Measurements from ENCODE around the gene PSMD5. TPM values are rescaled to one million over a fixed set of nuclear protein-coding genes. Genes with fewer than 3 reads are reported as not detected.

Gene PSMD5
- polyA plus RNA-seq, 1 donor from 2014 or later = 11.7 TPM

DNA sequence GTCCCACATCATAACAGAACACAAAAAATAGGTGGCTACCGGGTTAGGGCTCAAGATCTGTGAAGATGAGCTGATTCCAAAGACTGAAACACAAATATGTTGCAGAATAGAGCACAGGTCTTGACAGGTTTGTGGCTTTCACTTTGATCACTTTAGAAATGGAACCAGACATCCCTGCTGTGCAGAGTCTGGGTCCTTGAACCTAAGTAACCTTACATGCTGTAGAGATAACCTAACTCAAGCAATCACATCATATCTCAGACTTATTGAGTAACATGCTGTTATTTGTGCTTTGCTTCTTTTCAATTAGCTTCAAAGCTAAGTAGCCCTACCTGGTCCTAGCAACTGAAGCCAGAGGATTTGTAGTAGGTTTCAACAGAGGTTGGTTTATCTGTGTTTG lies 73.8 kb downstream of the PSMD5 start:
- no peaks in the 10 kb centered on the region for H3K27me3 ChIP-seq (ENCODE audit: insufficient read depth, low read depth, low read length)
- no peaks in the 10 kb centered on the region for H3K79me2 ChIP-seq (replicated peaks; ENCODE audit: insufficient read depth, low read length)
- H3K4me3 ChIP-seq (ENCODE audit: low read length) = no peak overlapping the region
- no peaks in the 10 kb centered on the region for H4K20me1 ChIP-seq (ENCODE audit: insufficient read depth)
- H3K9me2 ChIP-seq (ENCODE audit: insufficient read depth, low read length) = no peaks in the 10 kb centered on the region
- TF ChIP-seq RAD21 (conservative IDR thresholded peaks at IDR 0.05) (no peak), SMC3 (conservative IDR thresholded peaks at IDR 0.05; ENCODE audit: poor library complexity) (no peak), EP300 (conservative IDR thresholded peaks at IDR 0.05; ENCODE audit: poor library complexity, severe bottlenecking) (no peak), EZH2 (IDR thresholded peaks at IDR 0.05; ENCODE audit: borderline replicate concordance, insufficient read depth, low read length, poor library complexity, severe bottlenecking) (no peak), MXI1 (conservative IDR thresholded peaks at IDR 0.05; ENCODE audit: poor library complexity, severe bottlenecking) (no peak), POLR2AphosphoS5 (IDR thresholded peaks at IDR 0.05) (no peak), TAF1 (IDR thresholded peaks at IDR 0.05; ENCODE audit: low read depth) (no peak)
- TF ChIP-seq, protein P1, sequence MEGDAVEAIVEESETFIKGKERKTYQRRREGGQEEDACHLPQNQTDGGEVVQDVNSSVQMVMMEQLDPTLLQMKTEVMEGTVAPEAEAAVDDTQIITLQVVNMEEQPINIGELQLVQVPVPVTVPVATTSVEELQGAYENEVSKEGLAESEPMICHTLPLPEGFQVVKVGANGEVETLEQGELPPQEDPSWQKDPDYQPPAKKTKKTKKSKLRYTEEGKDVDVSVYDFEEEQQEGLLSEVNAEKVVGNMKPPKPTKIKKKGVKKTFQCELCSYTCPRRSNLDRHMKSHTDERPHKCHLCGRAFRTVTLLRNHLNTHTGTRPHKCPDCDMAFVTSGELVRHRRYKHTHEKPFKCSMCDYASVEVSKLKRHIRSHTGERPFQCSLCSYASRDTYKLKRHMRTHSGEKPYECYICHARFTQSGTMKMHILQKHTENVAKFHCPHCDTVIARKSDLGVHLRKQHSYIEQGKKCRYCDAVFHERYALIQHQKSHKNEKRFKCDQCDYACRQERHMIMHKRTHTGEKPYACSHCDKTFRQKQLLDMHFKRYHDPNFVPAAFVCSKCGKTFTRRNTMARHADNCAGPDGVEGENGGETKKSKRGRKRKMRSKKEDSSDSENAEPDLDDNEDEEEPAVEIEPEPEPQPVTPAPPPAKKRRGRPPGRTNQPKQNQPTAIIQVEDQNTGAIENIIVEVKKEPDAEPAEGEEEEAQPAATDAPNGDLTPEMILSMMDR (IDR thresholded peaks at IDR 0.05; ENCODE audit: poor library complexity, severe bottlenecking) = no peak
- TF ChIP-seq, protein P2, sequence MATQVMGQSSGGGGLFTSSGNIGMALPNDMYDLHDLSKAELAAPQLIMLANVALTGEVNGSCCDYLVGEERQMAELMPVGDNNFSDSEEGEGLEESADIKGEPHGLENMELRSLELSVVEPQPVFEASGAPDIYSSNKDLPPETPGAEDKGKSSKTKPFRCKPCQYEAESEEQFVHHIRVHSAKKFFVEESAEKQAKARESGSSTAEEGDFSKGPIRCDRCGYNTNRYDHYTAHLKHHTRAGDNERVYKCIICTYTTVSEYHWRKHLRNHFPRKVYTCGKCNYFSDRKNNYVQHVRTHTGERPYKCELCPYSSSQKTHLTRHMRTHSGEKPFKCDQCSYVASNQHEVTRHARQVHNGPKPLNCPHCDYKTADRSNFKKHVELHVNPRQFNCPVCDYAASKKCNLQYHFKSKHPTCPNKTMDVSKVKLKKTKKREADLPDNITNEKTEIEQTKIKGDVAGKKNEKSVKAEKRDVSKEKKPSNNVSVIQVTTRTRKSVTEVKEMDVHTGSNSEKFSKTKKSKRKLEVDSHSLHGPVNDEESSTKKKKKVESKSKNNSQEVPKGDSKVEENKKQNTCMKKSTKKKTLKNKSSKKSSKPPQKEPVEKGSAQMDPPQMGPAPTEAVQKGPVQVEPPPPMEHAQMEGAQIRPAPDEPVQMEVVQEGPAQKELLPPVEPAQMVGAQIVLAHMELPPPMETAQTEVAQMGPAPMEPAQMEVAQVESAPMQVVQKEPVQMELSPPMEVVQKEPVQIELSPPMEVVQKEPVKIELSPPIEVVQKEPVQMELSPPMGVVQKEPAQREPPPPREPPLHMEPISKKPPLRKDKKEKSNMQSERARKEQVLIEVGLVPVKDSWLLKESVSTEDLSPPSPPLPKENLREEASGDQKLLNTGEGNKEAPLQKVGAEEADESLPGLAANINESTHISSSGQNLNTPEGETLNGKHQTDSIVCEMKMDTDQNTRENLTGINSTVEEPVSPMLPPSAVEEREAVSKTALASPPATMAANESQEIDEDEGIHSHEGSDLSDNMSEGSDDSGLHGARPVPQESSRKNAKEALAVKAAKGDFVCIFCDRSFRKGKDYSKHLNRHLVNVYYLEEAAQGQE (IDR thresholded peaks at IDR 0.05; ENCODE audit: borderline replicate concordance) = no peak
- no peak overlapping the region for H3K9ac ChIP-seq (ENCODE audit: low read length)
- no peak overlapping the region for H3K4me2 ChIP-seq (ENCODE audit: low read length)
- no peaks in the 10 kb centered on the region for H3K9me3 ChIP-seq (ENCODE audit: low read length)
- no peaks in the 10 kb centered on the region for H3K36me3 ChIP-seq (ENCODE audit: insufficient read depth, low read length)
- no peaks in the 10 kb centered on the region for H3F3A ChIP-seq (ENCODE audit: insufficient read depth, low read length, poor library complexity, severe bottlenecking)
- H3K27ac ChIP-seq (ENCODE audit: low read length) = no peak overlapping the region
- no peak overlapping the region for H2AFZ ChIP-seq (ENCODE audit: low read depth, low read length)

DNA sequence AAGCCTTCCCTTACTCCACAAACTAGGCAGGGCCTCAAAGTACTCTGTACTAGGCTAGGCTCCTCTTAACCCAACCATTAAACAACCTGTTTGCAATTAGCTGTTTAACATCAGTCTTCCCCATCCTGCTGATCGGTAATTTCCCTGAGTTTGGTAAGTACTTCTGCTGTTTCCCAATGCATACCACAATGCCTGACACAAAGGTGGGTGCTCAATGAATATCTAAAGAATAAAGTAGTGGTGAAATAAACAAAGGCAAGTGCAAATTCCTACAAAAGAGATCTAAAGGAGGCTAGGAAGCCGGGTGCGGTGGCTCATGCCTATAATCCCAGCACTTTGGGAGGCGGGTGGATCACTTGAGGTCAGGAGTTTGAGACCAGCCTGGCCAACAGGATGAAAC lies 74.5 kb downstream of the PSMD5 start:
- Histone ChIP-seq H3K9me3 (ENCODE audit: low read length) (no peaks in the 10 kb centered on the region), H3K27me3 (ENCODE audit: insufficient read depth, low read depth, low read length) (no peaks in the 10 kb centered on the region), H3K79me2 (replicated peaks; ENCODE audit: insufficient read depth, low read length) (no peaks in the 10 kb centered on the region), H3K27ac (ENCODE audit: low read length) (no peak overlapping the region), H3F3A (ENCODE audit: insufficient read depth, low read length, poor library complexity, severe bottlenecking) (no peaks in the 10 kb centered on the region), H3K9ac (ENCODE audit: low read length) (no peak overlapping the region), H3K4me2 (ENCODE audit: low read length) (no peak overlapping the region), H3K36me3 (ENCODE audit: insufficient read depth, low read length) (no peaks in the 10 kb centered on the region), H2AFZ (ENCODE audit: low read depth, low read length) (no peak overlapping the region), H4K20me1 (ENCODE audit: insufficient read depth) (no peaks in the 10 kb centered on the region), H3K9me2 (ENCODE audit: insufficient read depth, low read length) (no peaks in the 10 kb centered on the region), H3K4me3 (ENCODE audit: low read length) (no peak overlapping the region)
- TF ChIP-seq MXI1 (conservative IDR thresholded peaks at IDR 0.05; ENCODE audit: poor library complexity, severe bottlenecking) (no peak), EZH2 (IDR thresholded peaks at IDR 0.05; ENCODE audit: borderline replicate concordance, insufficient read depth, low read length, poor library complexity, severe bottlenecking) (no peak), RAD21 (conservative IDR thresholded peaks at IDR 0.05) (no peak), SMC3 (conservative IDR thresholded peaks at IDR 0.05; ENCODE audit: poor library complexity) (no peak), POLR2AphosphoS5 (IDR thresholded peaks at IDR 0.05) (no peak), EP300 (conservative IDR thresholded peaks at IDR 0.05; ENCODE audit: poor library complexity, severe bottlenecking) (no peak), TAF1 (IDR thresholded peaks at IDR 0.05; ENCODE audit: low read depth) (no peak)
- TF ChIP-seq, protein P1 (IDR thresholded peaks at IDR 0.05; ENCODE audit: poor library complexity, severe bottlenecking) = no peak
- TF ChIP-seq, protein P2 (IDR thresholded peaks at IDR 0.05; ENCODE audit: borderline replicate concordance) = no peak
